Small intestine (tissue), 7 donors: ENCODE results near the gene ITIH1. TPM values are rescaled to one million over a fixed set of nuclear protein-coding genes. Genes with fewer than 3 reads are reported as not detected.

Source experiments
- DNase-seq, 2 donors: peaks; one replicate each; pipeline versions ENCODE4 v3.0.0 to v3.0.0-alpha.2; 2013
- FAIRE-seq: peaks from 2 replicates; lab custom pipeline; 2012; peaks lifted over from hg19 to GRCh38; lab: Jason Lieb, UNC
- H3K27ac ChIP-seq, 3 donors: one replicate each; pipeline ENCODE4 v1.5.1; 2013; ENCODE audit warnings: low read length in 2 of 3, mild to moderate bottlenecking in 2 of 3, control low read depth in 1 of 3, inconsistent platforms in 1 of 3, low read depth in 1 of 3, moderate library complexity in 1 of 3
- H3K27me3 ChIP-seq, 3 donors: one replicate each; pipeline ENCODE4 v1.6.1; 2013; ENCODE audit warnings: low read length in 3 of 3, inconsistent platforms in 1 of 3; ENCODE audit not compliant: control insufficient read depth in 3 of 3, insufficient read depth in 3 of 3
- H3K36me3 ChIP-seq, 3 donors: one replicate each; pipeline ENCODE4 v1.6.1; 2013; ENCODE audit warnings: low read length in 3 of 3, inconsistent platforms in 1 of 3, low read depth in 1 of 3, mild to moderate bottlenecking in 1 of 3, moderate library complexity in 1 of 3; ENCODE audit not compliant: control insufficient read depth in 3 of 3, insufficient read depth in 2 of 3
- H3K4me1 ChIP-seq, 3 donors: one replicate each; pipeline ENCODE4 v1.6.1; 2013; ENCODE audit warnings: low read length in 2 of 3, inconsistent platforms in 1 of 3, low read depth in 1 of 3, mild to moderate bottlenecking in 1 of 3, moderate library complexity in 1 of 3; ENCODE audit not compliant: control insufficient read depth in 3 of 3, insufficient read depth in 2 of 3
- H3K4me3 ChIP-seq, 3 donors: one replicate each; pipeline ENCODE4 v1.5.1; 2013; ENCODE audit warnings: low read length in 3 of 3, control low read depth in 1 of 3, inconsistent platforms in 1 of 3, low read depth in 1 of 3, mild to moderate bottlenecking in 1 of 3, moderate library complexity in 1 of 3
- H3K9me3 ChIP-seq, 2 donors: one replicate each; pipeline ENCODE4 v1.6.1; 2013; ENCODE audit warnings: low read depth in 1 of 2, low read length in 1 of 2; ENCODE audit not compliant: control insufficient read depth in 2 of 2, insufficient read depth in 1 of 2
- WGBS, 3 donors: extraction: QIAGEN DNeasy Blood & Tissue Kit; methylation state at CpG; one replicate each; pipeline ENCODE4 v1.1.7; 2013; 5-methylcytosine and 5-hydroxymethylcytosine counted together
- polyA plus RNA-seq, 4 donors: library from polyadenylated mRNA; stranded (reverse) in 3 of 4; unstranded in 1 of 4; fragments of 200-250 nt in 3 of 4; fragments of 120-200 nt in 1 of 4; gene quantifications; one replicate each; pipeline versions ENCODE4 v1.2.1 to v1.2.3, GENCODE V29; 2013
- donor health status: healthy with polysubstance abuse.
- donor health status: control.
- donor health status: control.
- donor health status: Bipolar disorder and iron deficiency.
- donor health status: healthy.

Gene ITIH1
- polyA plus RNA-seq, 4 donors = 0.13 to 0.58 TPM; not detected in 2

DNA sequence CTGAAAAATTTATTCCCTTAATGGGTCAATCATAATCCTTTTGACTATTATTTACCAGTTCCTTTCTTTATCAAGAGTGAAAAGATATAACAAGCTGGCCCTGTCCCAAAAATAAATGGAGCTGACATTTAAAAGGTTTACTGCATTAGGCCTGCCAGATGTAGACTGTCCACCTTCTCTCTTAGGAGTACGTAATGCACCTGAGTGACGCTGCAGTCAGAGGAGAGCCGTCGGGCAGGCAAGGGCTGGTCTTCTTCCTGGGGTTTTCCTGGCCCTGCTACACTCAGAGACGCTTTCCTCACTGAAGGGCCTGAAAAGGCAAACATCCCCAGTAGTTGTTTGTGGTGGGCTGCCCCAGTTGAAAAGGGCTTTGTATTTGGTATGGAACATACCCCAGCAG is 34.2 kb upstream of the ITIH1 start:
- FAIRE-seq = no peak
- no peak overlapping the region for H3K27ac ChIP-seq
- peaks cover 0 to 6% (median 0%) of the 10 kb centered on the region in 3 donors for H3K4me1 ChIP-seq
- H3K36me3 ChIP-seq = peaks cover 6 to 58% (median 7%) of the 10 kb centered on the region in 3 donors
- H3K9me3 ChIP-seq = no peaks in the 10 kb centered on the region
- H3K27me3 ChIP-seq = no peaks in the 10 kb centered on the region
- H3K4me3 ChIP-seq = no peak overlapping the region
- no peak for DNase-seq
- whole genome bisulfite sequencing, 3 donors = 93 to 97% (median 93%) methylated on average over 5 of the region's 5 CpGs

DNA sequence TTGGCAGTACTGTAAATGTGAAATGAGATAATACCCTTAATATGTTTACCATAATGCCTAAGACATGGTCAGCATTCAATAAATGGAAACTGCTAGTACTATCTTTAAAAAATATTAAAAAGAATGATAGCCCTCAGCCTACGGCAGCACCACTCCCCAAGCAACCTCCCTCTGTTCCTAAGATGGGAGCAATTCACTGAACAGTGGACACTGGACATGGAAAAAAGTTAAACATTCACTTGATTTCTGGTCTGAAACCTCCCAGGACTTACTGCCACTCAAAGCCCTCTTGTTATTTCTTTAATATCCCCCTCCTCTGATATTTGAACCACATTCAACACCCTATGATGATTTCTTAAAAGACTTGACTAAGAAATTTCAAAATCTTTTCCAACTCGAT is 33.7 kb upstream of the ITIH1 start:
- Histone ChIP-seq H3K9me3 (no peaks in the 10 kb centered on the region), H3K4me3 (no peak overlapping the region), H3K4me1 (peaks cover 0 to 6% (median 0%) of the 10 kb centered on the region in 3 donors), H3K27ac (no peak overlapping the region), H3K27me3 (no peaks in the 10 kb centered on the region), H3K36me3 (peaks cover 7 to 56% (median 8%) of the 10 kb centered on the region in 3 donors)
- WGBS, 3 donors = 89 to 92% (median 91%) methylated on average over 2 of the region's 2 CpGs
- FAIRE-seq = no peak
- no peak for DNase-seq

DNA sequence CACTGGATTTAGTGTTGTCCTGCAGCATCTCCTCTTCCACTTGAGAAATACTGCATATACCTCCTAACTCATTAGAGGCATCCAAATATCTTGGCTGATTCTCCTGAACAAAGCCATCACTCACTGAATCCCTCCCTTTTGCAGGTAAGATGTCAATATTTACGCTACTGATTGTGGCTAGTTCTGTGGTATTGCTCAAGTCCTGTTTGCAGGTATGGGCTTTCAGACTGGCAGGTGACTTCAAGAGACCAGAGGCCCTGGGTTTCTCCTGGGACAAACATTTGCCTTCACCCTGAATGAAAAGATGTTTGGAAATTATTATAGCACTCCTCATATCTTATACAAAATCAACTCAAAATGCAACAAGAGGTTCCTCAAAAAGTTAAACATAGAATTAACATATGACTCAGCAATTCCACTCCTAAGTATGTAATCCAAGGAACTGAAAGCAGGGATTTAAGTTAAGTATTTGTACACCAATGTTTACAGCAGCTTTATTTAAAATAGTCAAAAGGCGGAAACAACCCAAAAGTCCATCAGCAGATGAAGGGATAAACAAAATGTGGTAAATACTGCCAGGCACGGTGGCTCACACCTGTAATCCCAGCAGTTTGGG is 25.2 kb upstream of the ITIH1 start:
- no peak for FAIRE-seq
- no peaks in the 10 kb centered on the region for H3K4me1 ChIP-seq

DNA sequence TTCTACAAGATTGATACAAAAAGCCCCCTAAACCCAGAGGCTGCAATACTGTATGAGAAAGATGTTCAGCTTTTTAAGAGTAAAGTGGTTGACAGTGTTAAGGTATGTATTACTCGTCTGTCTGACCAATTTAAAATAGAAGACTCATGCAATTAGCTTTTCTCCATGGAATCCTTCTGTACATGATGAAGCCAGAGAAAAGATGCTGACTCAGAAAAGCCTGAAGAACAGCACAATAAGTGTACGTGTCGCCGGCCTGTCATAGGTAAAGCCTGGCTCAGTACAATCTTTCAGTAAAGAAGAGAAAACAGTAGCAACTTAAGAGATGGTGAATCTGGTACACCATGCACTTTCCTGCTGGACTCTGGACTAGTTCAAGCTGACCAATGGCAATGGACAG is 23.0 kb upstream of the ITIH1 start:
- Histone ChIP-seq H3K4me1 (no peaks in the 10 kb centered on the region), H3K36me3 (peaks cover 4 to 44% (median 11%) of the 10 kb centered on the region in 3 donors), H3K4me3 (no peak overlapping the region), H3K27me3 (no peaks in the 10 kb centered on the region), H3K27ac (no peak overlapping the region), H3K9me3 (no peaks in the 10 kb centered on the region)
- DNase-seq = no peak
- 90 to 95% (median 91%) methylated on average over 4 of the region's 4 CpGs for WGBS, 3 donors
- no peak for FAIRE-seq

More for the DNA sequence above, 25.2 kb upstream of the ITIH1 start:
- Histone ChIP-seq H3K27ac (no peak overlapping the region), H3K36me3 (peaks cover 8 to 48% (median 10%) of the 10 kb centered on the region in 3 donors), H3K27me3 (no peaks in the 10 kb centered on the region), H3K4me3 (no peak overlapping the region), H3K9me3 (no peaks in the 10 kb centered on the region)
- 87 to 98% (median 92%) methylated on average over 3 of the region's 3 CpGs for WGBS, 3 donors
- DNase-seq = no peak

DNA sequence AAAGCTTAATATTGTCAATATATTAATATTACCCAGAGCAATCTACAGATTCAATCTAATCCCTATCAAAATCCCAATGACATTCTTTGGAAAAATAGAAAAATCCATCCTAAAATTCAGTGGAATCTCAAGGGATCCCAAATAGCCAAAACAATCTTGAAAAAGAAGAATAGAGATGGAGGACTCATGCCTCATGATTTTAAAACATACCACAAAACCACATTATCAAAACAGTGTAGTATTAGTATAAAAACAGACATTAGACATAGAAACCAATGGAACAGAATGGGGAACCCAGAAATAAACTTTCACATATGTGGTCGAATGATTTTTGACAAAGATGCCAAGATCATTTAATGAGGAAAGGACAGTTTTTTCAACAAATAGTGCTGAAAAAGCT is 21.3 kb upstream of the ITIH1 start:
- Histone ChIP-seq H3K36me3 (peaks cover 5 to 30% (median 11%) of the 10 kb centered on the region in 3 donors), H3K4me1 (no peaks in the 10 kb centered on the region), H3K4me3 (no peak overlapping the region), H3K27ac (no peak overlapping the region), H3K9me3 (no peaks in the 10 kb centered on the region), H3K27me3 (no peaks in the 10 kb centered on the region)
- no peak for DNase-seq
- FAIRE-seq = no peak
- 92 to 100% (median 96%) methylated on average over 1 of the region's 1 CpG for WGBS, 3 donors

DNA sequence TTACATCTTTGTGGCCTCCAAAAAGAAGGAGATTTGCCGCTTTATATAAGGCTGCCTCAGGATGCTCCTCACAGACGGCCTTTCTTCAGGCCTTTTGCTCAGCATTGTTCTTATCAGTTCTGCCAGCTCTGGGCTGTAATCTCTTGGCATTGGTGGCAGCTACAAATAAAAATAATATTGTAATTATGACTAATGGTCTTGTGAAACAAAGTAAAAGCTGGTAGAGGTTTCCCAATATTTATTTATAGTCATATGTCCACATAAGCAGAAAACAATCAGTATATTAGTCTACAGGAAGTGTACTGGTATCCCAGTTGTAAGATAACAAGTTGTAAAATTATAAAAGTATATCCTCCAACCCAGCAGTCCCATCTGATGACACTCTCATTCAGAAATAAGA is 13.9 kb upstream of the ITIH1 start:
- 70 to 88% (median 77%) methylated on average over 2 of the region's 2 CpGs for WGBS, 3 donors
- H3K27ac ChIP-seq = no peak overlapping the region
- H3K27me3 ChIP-seq = no peaks in the 10 kb centered on the region
- H3K9me3 ChIP-seq = no peaks in the 10 kb centered on the region
- DNase-seq = peak in 1 of 2 donors; percentile 7
- no peaks in the 10 kb centered on the region for H3K4me1 ChIP-seq
- no peak for FAIRE-seq
- H3K36me3 ChIP-seq = peaks cover 6 to 31% (median 15%) of the 10 kb centered on the region in 3 donors
- no peak overlapping the region for H3K4me3 ChIP-seq

DNA sequence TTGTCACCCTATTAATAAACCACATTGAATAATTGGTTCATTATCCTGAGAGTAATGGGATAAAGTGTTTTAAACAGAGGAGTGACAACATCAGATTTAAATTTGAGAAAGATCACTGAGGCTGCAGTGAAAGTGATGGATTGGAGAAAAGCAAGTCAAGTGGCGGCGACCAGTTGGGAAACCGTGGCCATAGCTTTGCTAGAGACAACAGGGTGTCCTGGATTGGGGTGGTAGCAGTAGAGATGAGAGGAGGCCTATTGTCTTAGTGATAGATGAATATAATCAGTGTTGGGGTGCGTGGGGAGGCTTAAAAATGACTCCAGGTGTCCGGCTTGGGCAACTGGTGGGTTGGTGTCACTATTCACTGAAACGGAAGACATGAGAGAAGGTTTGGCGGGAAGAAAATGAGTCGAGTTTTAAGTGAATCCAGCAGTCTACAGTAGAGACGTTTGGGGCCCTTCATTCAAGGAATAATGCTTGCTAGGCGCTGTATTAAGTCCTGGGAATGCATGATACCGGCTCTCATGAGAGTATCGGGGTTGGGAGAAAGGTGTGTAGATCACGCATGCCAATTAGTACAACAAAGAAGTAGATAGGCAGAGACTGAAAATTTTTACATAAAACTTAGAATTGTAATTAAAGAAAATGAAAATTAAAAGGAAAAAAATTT is 7.5 kb upstream of the ITIH1 start:
- Histone ChIP-seq H3K27ac (peak overlapping the region in 1 of 3 donors; percentile 40), H3K4me3 (peak overlapping the region; percentile 70 to 85 (median 78)), H3K27me3 (no peaks in the 10 kb centered on the region), H3K4me1 (peaks cover 2 to 9% (median 2%) of the 10 kb centered on the region in 3 donors), H3K9me3 (no peaks in the 10 kb centered on the region), H3K36me3 (peaks cover 0 to 12% (median 5%) of the 10 kb centered on the region in 3 donors)
- WGBS, 3 donors = 19 to 28% (median 25%) methylated on average over 13 of the region's 13 CpGs
- DNase-seq (peak; percentile 13 to 29), FAIRE-seq (no peak)

DNA sequence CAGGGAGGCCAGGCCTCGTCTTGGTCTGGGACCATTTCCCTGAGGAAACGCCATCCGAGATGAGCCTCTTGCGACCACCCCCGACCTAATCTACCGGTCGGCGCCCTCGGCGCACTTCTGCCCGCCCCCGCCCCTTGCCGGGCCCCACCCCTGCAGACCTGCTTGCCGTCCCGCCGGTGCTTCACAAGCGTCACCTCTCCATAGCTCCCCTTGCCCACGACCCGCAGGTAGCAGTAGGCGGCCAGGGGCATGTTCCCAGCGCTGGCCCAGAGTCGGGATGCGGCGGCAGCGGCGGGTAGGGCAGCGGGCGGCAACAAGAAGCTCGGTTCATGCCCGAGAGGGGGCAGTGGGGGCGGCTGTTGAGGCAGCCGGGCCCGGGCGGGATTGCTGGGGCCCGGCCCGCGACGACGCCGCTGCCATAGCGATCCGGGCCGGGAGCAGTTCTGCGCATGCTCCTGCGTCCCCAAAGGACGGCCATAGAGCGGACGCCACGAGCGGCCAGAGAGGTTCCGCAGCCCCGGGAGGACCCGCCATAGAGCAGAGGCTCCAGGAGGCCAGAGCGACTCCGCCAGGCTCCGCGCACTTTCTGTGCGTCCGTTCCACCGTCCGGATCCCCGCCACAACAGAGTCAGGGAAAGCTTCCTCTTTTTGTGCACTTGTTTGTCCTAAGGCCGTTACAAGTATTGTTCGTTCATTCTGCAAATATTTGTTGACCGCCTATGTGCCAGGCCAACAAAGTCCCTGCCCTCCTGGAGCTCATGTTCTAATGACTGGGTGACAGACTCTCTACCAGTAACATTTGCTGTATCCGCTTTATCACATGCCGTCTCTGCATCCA is 6.7 kb upstream of the ITIH1 start, which contains the start of gene NEK4:
Gene NEK4 (minus strand): TSS at position 445 of the 838 bp plus-strand sequence. CDS start 194 bp downstream, at position 251.
- Histone ChIP-seq H3K9me3 (no peaks in the 10 kb centered on the region), H3K4me1 (peaks cover 2 to 17% (median 2%) of the 10 kb centered on the region in 3 donors), H3K27ac (peak within 1 kb of the TSS; percentile 43 to 90 (median 70)), H3K27me3 (no peaks in the 10 kb centered on the region), H3K36me3 (peaks cover 0 to 12% (median 2%) of the 10 kb centered on the region in 3 donors), H3K4me3 (peak within 1 kb of the TSS; percentile 70 to 85 (median 78))
- FAIRE-seq (no peak), DNase-seq (peak; percentile 92 to 96)
- 0 to 1% (median 1%) methylated on average over 64 to 67 of the region's 67 CpGs for WGBS, 3 donors
